Measurements from ENCODE around the gene PRKCD. TPM values are rescaled to one million over a fixed set of nuclear protein-coding genes. Genes with fewer than 3 reads are reported as not detected.

Gene PRKCD
- total RNA-seq, 1 donor from 2014 or later: 19.6 TPM

DNA sequence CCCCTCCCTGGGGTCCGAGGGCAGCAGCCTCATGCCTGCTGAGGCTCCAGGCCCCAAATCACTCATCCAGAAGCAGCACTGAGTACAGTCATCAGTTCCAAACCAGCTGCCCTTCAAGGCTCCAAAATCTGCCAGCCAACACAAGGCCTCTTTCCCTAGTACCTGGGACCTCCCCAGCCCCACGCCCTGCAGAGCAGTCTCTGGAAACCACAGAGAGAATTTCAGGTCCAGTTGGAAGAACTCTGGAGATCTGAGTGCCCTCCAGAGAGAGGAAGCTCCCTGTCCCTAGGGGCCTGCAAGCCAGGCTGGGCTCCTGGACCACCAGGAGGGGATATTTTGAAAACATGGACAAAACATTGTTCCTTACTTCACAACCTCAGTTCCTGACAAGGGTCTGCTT lies 68.6 kb downstream of the PRKCD start:
- intact Hi-C loops (cut with micrococcal nuclease): no loop called here

DNA sequence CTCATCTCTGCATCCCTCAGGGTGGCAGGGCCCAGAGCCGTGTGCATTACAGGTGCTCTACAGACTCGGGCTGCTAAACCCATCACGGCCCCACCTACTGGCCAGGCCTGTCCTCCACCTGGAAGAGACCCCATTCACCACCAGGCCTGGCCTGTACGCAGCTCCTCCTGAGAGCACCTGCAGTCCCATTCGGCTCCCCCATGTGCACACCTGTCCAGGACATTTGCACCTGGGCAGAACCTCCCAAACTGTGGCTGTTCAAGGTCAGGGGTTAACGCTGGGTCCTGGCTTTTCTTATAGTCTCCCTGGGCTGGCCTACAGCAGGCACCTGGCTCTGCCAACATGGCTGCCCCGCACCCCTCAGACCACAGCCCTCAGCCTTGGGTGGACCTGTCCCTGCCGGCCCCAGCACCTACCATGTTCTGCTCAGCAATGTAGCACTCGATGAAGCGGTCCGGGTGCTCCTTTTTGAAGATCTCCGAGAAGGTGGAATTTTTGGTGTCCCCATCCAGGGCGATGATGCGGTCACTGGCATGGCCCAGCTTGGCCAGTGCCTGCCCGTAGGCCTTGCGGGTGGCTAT lies 69.1 kb downstream of the PRKCD start:
- intact Hi-C loops (cut with micrococcal nuclease): no loop called here

DNA sequence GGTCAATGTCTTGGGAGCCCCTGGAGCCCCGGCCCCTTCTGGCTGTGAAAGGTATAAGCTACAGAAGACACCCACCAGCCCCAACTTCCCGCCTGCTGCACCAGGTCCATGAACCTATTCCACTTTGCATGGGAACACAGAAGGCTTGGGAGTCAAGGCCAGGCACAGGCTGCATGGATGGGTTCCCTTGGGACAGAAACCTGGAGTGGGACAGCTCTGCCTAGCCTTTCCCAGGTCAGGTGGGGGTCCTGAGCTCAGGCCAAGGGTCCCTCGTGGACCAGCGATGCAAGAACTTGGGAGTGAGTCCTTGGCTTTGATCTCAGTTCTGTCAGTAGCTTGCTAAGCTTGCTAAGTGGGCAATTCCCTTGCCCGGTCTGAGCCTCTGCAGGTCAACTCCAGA lies 69.8 kb downstream of the PRKCD start:
- intact Hi-C loops (cut with micrococcal nuclease): no loop called here

DNA sequence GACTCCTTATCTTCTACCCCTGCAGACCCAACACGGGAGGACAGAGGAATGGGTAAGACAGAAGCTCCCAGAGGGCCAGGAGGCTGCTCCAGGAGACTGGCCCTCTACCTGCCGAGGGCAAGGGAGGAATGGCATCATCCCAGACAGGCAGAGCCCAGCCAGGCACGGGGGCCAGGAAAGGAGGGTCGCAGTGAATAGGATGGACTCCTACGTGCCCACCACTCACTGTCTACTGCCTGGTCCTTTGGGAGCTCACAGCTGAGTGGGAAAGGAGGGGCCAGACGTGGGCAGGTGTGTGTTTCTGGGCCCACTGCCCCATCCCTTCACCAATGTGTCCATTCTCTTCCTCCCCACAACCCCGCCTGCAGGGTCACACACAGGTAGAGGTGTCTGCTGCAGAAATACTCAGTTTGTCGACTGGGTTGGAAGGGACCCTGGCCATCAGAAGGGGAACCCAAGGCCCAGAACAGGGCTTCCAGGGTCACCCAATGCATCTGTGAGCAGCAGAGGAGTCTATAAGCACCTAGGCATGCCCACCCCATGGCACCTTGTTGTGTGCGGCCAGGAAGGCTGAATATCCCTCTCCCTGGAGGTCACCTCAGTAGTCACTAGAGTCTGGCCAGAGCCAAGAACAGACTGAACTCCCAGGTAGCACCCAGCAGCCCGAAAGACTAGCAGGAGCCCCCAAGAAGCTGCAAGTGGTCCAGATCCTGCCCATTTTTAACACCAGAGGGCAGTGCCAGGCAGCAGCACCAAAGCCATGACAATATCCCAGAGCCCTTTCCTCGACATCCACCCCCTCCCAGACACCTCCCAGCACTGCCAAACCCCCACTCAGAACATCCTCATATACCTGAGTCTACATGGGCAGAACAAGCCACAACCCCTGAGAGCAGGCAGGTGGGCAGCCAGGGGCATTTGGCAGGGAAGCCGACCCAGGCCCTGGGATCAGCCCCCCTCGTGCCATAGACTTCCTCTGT lies 70.8 kb downstream of the PRKCD start:
- intact Hi-C loops (cut with micrococcal nuclease): no loop called here

DNA sequence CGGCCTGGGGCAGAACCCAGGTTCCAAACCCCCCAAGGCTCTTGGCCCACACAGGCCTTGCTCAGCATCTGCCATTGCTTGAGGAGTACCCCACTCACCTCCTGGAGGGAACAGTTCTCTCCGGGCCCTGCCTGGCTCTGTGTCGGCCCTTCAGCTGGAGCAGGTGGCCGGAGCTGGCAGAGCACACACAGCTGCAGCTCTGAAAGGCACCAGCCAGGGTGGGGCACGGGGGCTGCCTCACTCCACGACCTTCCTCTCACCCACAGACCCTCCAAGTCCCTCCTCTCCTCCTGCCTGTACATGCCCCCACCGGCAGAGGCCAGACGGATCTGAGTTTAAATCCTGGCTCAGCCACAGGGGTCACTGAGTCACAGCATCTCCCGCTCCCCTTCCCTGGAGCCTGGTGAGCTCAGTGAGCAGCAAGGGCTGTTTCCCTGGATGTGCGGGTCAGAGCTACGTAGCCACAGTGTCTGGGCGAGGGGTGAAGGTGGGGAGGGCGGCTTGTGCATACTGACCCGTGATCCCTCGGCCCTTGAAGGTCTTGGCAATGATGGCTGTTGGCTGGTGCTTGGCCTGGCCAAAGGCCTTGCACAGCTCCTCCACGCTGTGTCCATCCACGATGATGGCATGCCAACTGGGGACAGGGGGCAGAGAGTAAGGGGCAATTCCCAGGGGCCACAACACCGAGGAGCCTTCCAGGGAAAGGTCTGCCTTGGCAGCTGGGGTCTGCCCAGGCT lies 71.8 kb downstream of the PRKCD start:
- intact Hi-C loops (cut with micrococcal nuclease): no loop called here

DNA sequence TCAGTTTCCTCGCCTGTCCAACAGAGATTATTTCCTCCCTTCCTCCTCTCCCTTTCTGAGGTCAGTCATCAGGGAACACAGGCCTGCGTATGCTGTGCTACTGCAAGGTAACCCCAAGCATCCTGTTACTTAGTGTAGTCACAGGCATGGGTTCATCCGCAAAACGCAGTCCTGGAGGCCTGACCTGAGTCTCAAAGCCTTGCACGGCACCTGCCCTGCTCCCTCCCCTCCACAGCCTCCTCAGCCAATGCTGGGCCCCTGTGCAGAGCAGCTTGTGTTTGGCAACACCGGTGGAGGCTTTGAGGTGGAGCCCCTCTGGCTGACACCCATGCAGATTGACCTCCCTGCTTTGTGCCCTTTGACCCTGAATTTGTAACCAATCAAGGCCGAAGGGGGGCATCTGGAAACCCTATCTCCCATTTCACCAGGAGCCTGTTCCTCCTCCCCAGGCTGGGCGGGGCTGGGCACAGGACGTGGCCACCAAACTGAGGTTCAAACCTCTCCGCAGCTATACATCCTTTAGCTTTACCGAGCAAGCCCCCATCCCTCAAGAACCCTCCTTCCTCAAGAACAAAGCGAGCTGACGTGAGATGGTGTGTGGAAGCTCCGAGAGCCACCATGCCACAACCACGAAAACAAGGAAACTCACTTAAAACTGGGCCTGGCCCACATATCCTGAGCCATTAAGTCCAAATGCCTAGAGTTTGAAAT lies 73.3 kb downstream of the PRKCD start:
- intact Hi-C loops (cut with micrococcal nuclease): no loop called here

DNA sequence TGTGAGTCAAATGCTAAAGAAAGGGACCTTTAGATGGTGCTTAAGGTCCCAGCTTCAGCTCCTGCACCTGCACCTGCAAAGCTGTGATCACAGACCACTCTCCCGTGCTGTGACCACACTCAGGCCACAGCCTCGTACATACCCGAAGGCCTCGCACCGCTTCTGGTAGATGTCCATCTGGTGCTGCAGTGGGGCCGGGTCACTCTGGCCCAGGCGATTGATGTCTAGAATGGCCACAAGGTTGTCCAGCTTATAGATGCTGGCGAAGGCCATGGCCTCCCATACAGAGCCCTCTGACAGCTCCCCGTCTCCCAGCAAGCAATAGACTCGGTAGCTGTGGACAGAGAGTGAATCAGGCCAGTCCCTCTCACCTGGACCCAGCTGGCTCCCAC lies 73.8 kb downstream of the PRKCD start:
- intact Hi-C loops (cut with micrococcal nuclease): no loop called here

DNA sequence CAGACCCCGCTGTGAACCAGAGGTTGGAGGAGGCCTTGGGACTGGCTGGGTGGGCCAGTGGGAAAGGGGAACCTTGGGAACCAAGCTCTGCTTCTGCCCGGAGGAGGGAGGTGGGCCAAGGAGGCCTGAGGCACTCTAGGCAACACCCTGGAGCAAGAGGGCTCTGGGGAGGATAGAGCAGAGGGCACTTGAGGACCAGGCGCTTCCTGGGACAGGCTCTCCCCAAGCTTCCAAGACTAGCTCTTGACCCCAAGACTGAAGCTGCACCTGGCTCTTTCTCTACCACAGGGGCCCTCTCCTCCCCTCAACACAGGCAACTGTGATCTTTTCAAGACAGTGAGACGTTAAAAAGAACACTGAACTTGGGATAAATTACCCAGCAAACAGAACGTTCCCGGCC lies 74.5 kb downstream of the PRKCD start:
- intact Hi-C loops (cut with micrococcal nuclease): no loop called here

DNA sequence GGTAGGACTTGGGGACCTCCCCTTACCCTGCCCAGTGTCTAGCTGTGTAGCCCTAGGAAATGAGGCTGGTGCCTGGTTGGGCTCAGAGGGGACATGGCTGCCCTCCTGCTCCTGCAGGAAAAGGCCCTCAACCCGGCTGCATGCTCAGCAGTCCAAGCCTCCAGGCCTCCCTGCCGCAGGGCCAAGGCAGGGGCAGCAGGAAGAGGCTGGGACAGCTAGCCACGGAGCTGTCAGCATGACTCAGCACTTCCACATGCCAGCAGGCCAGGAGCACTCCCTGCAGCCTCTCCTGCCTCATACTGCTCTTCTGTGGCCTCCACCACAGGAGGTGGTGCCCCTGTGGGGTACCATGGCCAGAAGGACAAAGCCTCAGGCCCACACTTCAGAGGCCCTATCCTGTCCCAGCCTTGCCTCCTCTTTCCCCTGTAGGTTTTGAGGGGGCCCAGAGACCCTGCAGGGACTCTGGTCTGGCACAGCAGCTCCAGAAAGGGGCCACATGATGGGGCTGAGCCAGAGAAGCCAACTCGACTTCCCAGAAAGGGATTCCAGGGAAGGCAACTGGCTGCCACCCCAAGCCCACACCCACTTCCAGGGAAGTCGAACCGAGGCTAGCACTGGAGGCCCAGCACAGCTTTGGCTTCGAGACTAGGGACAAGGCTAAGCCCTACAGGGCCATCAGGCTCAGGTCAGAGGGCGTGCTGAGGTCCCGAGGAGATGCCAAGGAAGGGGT lies 75.3 kb downstream of the PRKCD start:
- intact Hi-C loops (cut with micrococcal nuclease): no loop called here

DNA sequence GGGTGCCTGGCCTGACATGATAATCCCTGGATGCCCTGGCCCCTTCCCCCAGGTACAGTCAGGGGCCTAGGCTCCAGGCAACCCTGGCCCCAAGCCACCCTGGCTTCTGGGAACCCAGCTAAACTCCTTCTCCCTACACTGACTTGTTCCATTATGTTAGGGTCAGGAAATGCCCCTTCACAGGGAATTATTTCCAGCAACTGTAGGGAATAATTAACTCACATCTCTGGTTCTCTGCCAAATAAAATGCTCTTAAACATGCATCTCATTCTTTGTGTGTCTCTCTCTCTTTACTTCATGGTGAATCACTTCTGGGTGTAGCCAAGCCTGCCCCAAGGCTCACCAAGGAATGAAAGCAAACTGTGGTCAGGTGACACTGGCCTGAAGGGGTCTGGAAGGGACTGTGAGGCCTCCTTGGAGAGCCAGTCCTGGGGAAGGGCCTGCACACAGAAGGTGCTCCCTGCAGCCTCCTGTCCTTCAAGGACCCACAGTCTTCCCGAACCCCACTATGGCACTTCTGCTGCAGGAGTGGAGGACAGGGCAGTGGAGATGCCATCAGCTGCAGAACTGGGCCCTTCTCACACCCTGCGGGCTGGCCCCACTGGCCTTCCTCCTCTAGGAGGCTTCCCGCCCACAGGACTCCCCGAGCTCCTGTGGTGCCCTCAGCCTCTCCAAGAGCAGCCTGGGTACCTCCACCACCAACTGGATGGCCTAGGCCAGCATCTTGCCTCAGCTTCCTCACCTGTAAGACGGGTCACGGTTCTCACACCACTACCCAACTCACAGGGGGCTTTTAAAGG lies 77.2 kb downstream of the PRKCD start:
- intact Hi-C loops (cut with micrococcal nuclease): no loop called here

DNA sequence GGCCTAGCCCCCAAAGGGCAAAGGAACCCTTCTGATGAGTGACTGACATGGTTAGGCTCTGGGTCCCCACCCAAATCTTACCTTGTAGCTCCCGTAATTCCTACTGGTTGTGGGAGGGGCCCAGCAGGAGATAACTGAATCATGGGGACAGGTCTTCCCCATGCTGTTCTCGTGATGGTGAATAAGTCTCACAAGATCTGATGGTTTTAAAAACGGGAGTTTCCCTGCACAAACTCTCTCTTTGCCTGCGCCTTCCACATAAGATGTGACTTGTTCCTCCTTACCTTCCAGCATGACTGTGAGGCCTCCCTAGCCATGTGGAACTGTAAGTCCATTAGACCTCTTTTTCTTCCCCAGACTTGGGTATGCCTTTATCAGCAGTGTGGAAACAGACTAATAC lies 77.9 kb downstream of the PRKCD start:
- intact Hi-C loops (cut with micrococcal nuclease): no loop called here

DNA sequence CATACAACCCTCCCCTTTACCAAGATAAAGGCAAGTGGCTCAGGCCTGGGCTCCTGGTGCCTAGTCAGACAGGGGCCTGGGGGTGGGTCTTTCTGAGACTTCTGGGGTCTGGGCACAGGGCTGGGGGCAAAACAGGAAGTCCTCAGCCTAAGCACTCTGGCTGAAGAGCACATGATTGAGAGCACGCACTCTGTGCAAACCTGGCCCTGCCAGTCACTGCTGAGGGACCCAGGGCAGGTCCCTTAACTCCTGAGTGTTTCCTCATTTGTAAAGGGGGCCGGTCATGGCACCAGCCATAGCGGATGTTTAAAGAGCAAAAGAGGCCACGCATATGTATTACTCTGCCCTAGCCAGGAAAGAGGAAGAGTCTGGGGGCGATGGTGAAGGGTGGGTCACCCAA lies 78.8 kb downstream of the PRKCD start:
- intact Hi-C loops (cut with micrococcal nuclease): no loop called here

DNA sequence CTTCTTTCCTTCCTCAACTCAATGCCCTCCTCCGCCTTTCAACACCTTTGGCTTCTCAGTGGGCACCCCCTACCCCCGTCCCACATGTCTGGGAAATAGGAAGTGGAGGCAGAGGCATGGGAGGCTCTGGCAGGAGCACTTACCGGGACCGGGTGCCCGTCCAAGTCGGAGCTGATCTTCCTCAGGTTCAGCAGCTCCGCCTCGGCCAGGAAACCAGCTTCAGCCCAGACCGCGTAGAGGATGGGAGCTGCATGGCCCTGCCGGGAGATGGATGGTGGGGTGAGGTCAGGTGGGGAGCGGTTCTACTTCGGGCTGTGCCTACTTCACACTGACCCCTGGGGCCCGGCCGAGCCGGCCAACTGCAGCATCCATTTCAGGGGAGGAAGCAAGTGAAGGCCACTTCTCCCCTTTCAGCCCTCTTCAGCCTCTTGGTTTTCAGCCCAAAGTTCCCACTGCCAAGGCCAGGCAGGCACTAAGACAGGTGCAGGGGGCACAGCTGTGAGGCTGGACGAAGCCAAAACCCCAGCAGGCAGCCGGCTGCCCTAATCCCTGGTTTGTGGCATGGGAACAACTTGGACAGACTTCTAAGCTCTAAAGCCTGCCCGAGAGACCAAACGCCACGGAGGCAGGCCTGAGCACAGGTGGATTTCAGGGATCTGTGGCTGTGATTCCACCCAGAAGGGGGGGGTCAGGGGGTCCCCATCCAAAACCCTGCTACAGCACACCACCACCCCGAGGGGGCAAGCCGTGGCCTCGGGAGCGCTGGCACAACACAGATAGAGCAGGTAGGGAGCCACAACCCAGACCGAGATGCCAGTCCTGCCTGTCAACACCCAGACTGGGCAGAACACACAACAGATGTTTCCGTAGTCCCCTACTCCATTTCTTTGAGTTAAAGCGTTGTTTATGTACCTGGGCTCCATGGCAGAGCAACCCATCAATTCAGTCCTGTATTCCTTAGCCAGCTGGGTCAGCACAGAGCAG lies 80.3 kb downstream of the PRKCD start:
- intact Hi-C loops (cut with micrococcal nuclease): no loop called here

DNA sequence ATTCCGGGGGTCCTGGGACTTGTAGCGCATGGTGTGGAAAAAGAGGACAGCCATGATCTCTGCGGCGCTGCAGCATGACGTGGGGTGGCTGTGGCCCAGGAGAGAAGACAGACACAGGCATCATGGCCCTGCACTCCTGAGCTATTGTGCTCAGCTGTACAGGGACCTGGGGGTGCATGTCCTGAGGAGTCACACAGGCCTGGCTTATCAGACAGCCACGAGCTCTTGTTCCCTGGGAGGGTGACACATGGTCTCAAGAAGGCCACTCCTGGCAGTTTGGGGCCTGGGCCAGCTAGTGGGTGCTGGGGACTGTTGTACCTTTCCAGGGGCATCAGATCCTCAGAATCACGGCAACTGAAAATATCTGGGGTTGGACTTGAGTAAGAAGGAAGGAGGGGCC lies 81.1 kb downstream of the PRKCD start:
- intact Hi-C loops (cut with micrococcal nuclease): no loop called here

Other genes starting within 250 kb of the PRKCD start
- gene SFMBT1, start 115.1 kb upstream of the PRKCD start, total RNA-seq: 24.0 and 26.5 TPM in 2 replicates
- gene RFT1, start 30.8 kb upstream of the PRKCD start, total RNA-seq: 34.2 and 35.2 TPM in 2 replicates
- gene TKT, start 94.8 kb downstream of the PRKCD start, total RNA-seq: 260 and 273 TPM in 2 replicates
- gene DCP1A, start 186.3 kb downstream of the PRKCD start, total RNA-seq: 30.7 and 31.7 TPM in 2 replicates

Measured in T-helper 2 cell treated with Interferon-gamma antibody and Interleukin-4, amounts not matched to agents 100 ng/mL and 5 ng/mL, for 36 hours (primary cell).